PFSK-1 (cell line): ENCODE measurements around the gene UCK2.

Experiments used
- FOXP2 ChIP-seq: optimal IDR thresholded peaks from 2 replicates; pipeline ENCODE3; 2011; ENCODE audit warnings: borderline replicate concordance, control low read depth, inconsistent platforms; ENCODE audit not compliant: insufficient read depth; ENCODE audit errors: extremely low read length, extremely low read depth
- POLR2AphosphoS5 ChIP-seq: IDR thresholded peaks from 2 replicates; pipeline ENCODE4 v1.6.1; 2012; ENCODE audit warnings: low read depth, mild to moderate bottlenecking, control low read depth, low read length, moderate library complexity
- REST ChIP-seq, 2 experiments: IDR thresholded peaks; 2 replicates each; pipeline versions ENCODE4 v1.6.1 to v1.8.0; 2011 to 2012; ENCODE audit warnings: low read depth in 2 of 2, low read length in 2 of 2, control low read depth in 1 of 2, inconsistent platforms in 1 of 2, mild to moderate bottlenecking in 1 of 2, moderate library complexity in 1 of 2; ENCODE audit not compliant: insufficient read depth in 1 of 2
- SIN3A ChIP-seq: IDR thresholded peaks from 2 replicates; pipeline ENCODE4 v1.6.1; 2012; ENCODE audit warnings: mild to moderate bottlenecking, low read length, moderate library complexity, borderline replicate concordance; ENCODE audit not compliant: insufficient read depth
- TAF1 ChIP-seq: IDR thresholded peaks from 2 replicates; pipeline ENCODE4 v1.6.1; 2012; ENCODE audit warnings: low read length, control low read depth, borderline replicate concordance; ENCODE audit not compliant: insufficient read depth

Gene UCK2

GRCh38 chr1:165885305-165885694, 57.9 kb downstream of the UCK2 start:
- TF ChIP-seq REST (IDR thresholded peaks at IDR 0.05; ENCODE audit: insufficient read depth in 1 of 2, low read depth in 2 of 2, low read length in 2 of 2) (no peak), FOXP2 (no peak), SIN3A (no peak), TAF1 (no peak), POLR2AphosphoS5 (no peak)

GRCh38 chr1:165886193-165886592, 58.8 kb downstream of the UCK2 start:
- TF ChIP-seq POLR2AphosphoS5 (no peak), TAF1 (no peak), FOXP2 (no peak), SIN3A (no peak), REST (IDR thresholded peaks at IDR 0.05; ENCODE audit: insufficient read depth in 1 of 2, low read depth in 2 of 2, low read length in 2 of 2) (no peak)

- TF ChIP-seq TAF1: no peak
- TF ChIP-seq REST (IDR thresholded peaks at IDR 0.05; ENCODE audit: insufficient read depth in 1 of 2, low read depth in 2 of 2, low read length in 2 of 2): no peak
- TF ChIP-seq FOXP2: no peak
These were observed 59.6 kb downstream of the UCK2 start for GRCh38 chr1:165886983-165887382.

- TF ChIP-seq POLR2AphosphoS5 (no peak), TAF1 (no peak), REST (IDR thresholded peaks at IDR 0.05; ENCODE audit: insufficient read depth in 1 of 2, low read depth in 2 of 2, low read length in 2 of 2) (no peak), SIN3A (no peak), FOXP2 (no peak)
These were observed 60.6 kb downstream of the UCK2 start for GRCh38 chr1:165887877-165888551.

GRCh38 chr1:165888552-165888920, 61.1 kb downstream of the UCK2 start:
- no peak for TF ChIP-seq TAF1
- no peak for TF ChIP-seq REST (IDR thresholded peaks at IDR 0.05; ENCODE audit: insufficient read depth in 1 of 2, low read depth in 2 of 2, low read length in 2 of 2)
- TF ChIP-seq FOXP2: no peak
- TF ChIP-seq POLR2AphosphoS5: no peak
